Stimulated activated CD4-positive, alpha-beta T cell treated with anti-CD3 and anti-CD28 coated beads, Interleukin-2, amount 100 ng/mL, for 24 hours (primary cell): Measurements from ENCODE around the gene CALM1.

Source experiments
- DNase-seq, 2 donors: peaks; one replicate each; pipeline ENCODE4 v3.0.0-alpha.2; 2020

Gene CALM1

DNA sequence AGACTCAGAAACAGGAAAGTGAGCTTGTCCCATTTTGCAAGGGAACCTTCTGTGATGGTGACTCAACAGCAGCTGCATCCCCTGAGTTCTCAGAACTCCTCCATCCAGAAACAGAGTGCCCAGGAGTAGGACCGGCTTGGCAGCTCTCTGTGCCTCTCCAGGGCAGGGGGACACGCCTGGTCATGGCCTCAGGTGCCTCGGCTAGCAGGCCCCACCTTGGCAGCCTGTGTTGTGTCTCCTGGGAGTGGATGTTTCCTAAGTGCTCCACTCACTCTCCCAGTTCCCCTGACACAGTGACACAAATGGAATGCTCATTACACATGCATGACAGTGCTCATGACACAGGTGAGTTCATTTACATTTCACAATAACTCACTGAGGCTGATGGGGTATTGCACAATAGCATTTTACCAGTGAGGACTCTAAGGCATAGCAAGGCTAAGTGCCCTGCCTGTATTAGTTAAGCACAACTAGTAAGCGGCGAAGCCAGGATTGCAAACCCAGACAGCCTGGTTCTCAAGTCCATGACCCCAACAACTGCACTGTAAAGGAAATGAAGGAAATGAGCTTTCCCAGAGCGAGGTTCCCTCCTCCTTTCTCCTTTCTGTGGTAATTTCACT, 47.4 kb downstream of the CALM1 start:
- no peak for DNase-seq

DNA sequence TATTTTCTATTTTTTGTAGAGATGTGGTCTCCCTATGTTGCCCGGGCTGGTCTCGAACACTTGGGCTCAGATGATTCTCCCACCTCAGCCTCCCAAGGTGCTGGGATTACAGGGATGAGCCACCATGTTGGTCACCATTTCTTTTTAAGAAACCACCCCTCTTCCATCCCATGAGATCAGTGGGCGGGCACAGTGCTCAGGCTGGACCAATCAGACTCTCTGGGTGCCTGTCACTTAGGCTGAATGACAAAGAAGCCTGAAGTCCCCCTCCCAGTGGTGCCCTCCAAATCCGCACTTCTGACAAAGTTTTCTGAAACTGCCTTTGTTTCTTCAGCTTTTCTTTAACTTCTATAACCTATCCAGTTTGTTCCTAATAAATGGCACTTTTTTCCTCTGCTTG, 48.2 kb downstream of the CALM1 start:
- no peak for DNase-seq

DNA sequence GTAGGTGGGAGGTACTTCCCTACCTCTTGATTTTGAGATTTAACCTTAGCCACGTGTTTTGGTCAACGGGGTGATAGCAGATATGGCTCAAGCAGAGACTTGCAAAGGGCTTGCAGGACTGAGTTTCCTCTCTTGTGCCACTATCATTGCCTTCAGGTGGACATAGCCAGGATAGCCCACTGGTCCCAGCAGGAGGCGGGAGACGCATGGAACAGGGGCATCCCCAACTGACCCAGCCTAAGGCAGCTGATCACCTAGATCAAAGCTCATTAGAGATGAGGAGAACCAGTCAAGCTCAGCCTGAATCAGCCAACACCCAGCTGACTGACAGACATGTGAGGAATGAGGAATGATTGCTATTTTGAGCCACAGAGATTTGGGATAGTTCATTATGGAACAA, 49.6 kb downstream of the CALM1 start:
- no peak for DNase-seq

DNA sequence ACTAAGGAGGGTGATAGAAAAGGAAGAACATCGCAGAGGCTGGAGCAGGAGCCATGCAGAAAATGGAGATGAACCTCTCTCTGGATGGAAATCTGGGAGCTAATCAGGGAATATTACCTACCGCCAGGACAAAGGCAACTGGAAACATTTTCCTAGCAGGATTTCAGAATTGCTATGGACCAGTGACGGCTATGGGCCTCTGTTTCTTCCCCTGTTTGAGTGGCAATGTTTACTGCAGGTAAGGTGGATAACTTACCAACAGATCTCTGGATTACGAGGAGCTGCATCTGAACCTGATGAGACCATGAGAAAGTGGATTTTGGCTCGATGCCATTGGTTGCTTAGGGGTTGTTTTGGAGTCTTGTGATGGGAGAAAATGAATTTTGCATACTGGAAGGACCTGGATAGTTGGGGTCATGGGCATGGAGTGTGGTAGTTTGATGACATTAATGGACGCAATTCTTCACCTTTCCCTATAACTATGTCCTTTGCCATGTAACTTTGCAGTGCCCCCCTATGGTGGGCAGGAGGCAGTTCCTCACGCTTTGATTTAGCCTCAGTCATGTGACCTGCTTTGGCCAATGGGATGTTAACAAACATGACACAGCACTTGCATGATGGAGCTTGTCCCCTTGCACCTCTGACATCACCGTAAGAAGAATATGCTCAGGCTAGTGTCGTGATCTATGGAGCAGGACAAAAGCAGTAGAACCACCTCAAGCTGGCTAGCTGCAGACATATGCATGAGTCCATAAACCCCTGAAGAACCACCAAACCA, 51.1 kb downstream of the CALM1 start:
- no peak for DNase-seq

- no peak for DNase-seq
Measured at GRCh38 chr14:90449411-90449810, 52.6 kb downstream of the CALM1 start.

DNA sequence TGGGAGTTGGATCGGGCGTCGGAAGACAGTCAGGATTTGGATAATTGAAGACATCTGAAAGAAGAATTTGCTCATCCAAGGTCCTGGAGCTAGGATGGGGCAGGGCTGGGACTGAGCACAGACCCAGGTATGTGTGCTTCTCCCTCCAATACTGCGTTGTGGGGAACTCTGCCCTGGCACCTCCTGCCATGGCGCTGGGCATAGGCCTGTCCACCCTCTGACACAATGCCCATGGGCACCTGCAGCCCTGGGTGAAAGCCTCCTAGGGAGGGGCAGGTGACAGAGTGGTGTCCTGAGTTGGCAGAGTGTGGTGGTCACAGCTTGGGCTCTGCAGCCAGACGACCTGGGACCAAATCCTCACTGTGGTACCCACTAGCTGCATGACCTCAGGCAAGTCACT, 53.3 kb downstream of the CALM1 start:
- DNase-seq = no peak

DNA sequence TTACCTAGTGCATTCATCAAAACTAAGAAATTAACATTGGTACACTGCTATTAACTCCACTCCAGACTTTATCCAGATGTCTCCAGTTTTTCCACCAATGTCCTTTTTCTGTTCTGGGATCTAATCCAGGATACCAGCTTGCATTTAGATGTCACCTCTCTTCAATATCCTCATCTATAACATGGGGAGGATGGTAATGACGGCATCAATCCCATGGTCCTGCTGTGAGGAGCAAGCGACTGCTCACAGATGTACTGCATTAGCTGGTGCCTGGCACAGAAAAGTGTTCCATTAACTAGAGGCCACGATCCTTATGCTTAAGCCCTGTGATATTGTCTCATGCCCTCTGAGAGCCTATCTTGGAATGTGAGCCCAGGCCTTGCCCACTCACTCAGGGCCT, 53.8 kb downstream of the CALM1 start:
- DNase-seq = no peak

DNA sequence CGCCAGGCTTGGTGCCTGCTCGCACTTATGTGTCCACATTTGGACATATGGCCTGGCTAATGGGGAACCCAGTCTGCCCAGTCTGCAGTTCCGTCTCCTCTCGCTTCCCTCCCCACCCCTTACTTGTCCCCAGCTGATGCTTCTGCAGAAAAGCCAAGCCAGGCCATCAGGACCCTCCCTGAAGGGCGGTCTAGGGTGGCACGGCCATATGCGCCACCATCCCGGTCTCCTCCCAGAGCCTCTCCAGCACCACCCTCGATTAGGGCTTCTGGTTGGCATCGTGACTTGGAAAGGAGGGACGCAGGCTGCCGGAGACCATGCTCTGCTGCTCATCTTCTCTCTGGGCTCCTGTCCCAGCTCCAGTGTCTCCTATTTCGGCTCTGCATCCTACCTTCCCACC, 54.6 kb downstream of the CALM1 start:
- no peak for DNase-seq

DNA sequence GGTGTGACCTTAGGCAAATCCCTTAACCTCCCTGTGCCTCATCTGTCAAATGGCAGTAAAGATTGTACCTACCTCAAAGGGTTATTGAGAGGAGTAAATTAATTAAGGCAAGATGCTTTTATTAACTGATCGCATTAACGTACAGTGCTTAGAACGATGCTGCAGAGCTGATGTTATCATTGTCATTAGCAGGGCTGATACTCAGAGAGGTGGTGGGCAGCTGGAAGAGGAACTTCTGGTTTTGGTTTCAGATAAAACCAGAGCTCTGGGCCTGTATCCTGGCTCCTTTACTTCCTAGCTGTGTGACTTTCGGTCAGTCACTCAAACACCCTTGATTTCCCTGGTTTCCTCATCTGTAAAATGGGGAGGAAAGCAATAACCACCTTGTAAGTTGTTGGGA, 55.1 kb downstream of the CALM1 start:
- DNase-seq = no peak

DNA sequence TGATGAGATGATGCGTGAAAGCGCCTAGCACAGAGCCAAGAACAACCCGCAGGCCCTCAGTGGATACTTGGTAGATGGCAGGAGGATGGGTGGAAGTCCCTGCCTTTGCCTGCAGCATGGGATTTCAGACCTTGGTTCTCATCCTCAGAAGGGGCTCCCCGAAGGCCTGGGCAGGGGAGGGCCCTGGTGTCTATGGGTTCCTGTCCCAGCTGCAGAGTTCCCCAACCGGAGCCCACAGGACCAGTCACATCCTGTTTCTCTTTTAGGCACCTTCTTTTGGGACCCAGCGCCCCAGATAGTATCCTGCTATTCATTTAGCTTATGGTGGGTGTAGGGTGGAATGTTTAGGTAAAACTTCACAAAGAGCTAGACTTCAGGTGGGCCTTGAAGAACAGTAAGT, 55.5 kb downstream of the CALM1 start:
- no peak for DNase-seq

DNA sequence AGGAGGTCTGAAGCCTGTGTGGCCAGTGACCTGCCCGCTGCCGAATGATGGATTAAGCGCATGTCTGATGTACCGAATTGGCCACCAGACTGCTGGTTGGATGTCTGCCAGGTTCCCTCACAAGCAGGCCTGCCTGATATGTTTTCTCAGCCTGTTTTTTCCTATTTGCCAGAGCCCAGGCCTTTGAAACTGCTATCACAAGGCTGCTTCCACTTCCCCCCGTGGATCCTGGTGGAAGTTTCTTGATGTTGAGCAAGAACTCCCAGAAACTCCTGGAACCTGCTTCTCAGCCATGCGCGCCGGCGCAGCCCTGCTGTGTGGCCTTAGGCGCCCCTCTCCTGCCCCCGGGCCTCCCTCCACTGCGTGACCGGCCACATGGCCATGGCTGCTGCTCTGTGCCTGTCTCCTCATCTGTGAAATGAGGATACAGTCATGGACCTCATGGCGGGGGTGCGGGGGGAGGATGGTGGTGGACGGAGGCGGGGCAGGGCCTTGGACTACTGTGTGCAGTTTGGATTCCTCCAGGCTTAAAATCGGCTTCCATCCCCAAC, 56.6 kb downstream of the CALM1 start:
- no peak for DNase-seq

DNA sequence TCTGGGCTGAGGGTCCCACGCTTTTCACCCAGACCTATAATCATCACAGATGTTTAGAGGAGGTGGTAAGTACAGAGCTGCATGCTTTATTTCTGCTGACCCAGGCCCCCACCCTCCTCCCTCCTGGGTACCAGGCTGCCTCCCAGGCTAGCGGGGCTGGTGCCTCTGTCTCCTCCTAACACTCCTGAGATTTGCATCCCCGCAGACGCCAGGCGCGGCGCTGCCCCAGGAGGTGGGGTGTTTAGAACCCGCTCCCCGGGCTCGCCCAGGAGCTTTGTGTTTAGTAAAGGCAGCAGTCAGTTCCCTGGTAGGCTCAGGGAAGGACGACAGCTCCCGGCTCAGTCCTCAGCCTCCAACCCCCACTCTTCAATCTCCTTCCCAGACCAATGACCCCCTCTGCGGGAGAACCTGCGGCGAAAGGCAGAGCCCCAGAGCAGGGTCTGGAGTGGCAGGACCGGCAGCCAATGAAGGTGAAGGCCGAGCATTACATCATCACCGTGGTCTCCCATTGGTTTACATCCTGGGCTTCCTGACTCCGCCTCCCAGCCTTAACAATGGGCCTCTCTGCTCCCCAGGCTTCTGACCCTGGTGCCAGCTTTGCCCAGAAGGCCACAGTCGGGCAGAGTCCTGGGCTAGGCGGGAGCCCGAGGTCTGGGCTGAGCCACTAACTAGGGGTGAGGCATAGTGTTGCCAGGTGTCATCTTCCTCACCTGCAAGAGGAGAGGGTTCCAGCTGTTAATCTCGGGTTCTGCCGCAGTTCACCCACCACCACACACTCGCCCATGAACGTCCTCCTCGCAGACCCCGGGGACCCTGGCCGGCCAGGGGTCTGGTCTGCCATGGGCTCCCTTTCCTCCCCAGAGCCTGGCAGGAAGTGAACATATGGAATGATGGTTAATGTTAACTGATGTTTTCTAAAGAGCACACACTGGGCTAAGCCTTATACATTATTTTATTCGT, 57.5 kb downstream of the CALM1 start:
- peak in 1 of 2 donors; percentile 12 for DNase-seq

GRCh38 chr14:90455100-90455571, 58.3 kb downstream of the CALM1 start:
- DNase-seq = no peak

DNA sequence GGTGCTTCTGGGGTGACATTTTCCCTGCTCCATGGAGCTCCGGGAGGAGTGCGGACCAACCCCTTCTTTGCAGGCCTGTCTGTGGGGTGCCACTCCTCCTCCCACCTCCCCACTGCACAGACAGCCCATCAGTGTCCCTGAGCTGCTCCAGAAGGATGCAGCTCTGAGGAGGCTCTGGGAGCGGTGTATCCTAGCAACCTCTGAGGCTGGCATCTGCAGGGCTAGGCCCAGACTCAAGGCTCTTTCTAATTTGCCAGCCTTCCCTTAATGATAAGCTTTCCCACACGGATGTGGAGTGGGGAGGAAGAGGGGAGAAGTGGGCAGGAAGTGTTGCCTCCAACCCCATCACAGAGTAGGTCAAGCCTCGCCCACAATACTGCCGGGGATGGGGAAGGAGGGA, 59.7 kb downstream of the CALM1 start:
- DNase-seq = no peak

DNA sequence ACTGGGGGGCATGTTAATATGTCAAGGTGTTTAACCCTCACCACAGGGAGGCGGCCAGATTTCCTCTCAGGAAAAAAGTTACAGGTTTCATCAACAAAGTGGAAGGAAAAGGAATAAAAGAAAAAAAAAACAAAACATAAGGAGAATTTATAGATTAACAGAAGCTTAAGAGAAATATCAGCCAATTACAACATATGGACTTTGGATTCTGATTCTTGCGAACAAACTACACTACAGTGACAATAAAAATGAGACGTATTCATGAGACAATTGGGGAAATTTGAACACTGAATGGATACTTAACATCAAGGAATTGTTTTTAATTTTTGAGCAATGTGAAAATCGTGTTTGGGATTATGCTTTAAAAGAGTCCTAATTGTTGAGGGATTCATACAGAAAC, 60.4 kb downstream of the CALM1 start:
- no peak for DNase-seq
